ENCODE results near the gene KMT2E.

The KMT2E gene

GRCh38 chr7:105141068-105141467 lies 127.1 kb downstream of the KMT2E start:
- Histone ChIP-seq H3K9me3 (ENCODE audit: insufficient read depth, low read depth, low read length) (no peaks in the 10 kb centered on the region), H3K9ac (ENCODE audit: low read depth, low read length) (no peak overlapping the region), H3K27ac (ENCODE audit: low read length) (no peak overlapping the region)

GRCh38 chr7:105149827-105150226 lies 135.8 kb downstream of the KMT2E start:
- Histone ChIP-seq H3K36me3 (ENCODE audit: insufficient read depth, low read depth, low read length) (no peaks in the 10 kb centered on the region), H3K4me1 (ENCODE audit: insufficient read depth, low read length) (no peaks in the 10 kb centered on the region), H3K9me3 (ENCODE audit: insufficient read depth, low read depth, low read length) (no peaks in the 10 kb centered on the region), H3K4me3 (ENCODE audit: low read length) (no peak overlapping the region), H3K27me3 (ENCODE audit: insufficient read depth, low read length) (no peaks in the 10 kb centered on the region), H3K9ac (ENCODE audit: low read depth, low read length) (no peak overlapping the region), H3K27ac (ENCODE audit: low read length) (no peak overlapping the region)

More at GRCh38 chr7:105141068-105141467, 127.1 kb downstream of the KMT2E start:
- H3K4me1 ChIP-seq (ENCODE audit: insufficient read depth, low read length), result no peaks in the 10 kb centered on the region
- H3K4me3 ChIP-seq (ENCODE audit: low read length), result no peak overlapping the region
- H3K36me3 ChIP-seq (ENCODE audit: insufficient read depth, low read depth, low read length), result peaks cover 35% of the 10 kb centered on the region
- H3K27me3 ChIP-seq (ENCODE audit: insufficient read depth, low read length), result no peaks in the 10 kb centered on the region

GRCh38 chr7:105151152-105151551 lies 137.1 kb downstream of the KMT2E start:
- Histone ChIP-seq H3K9ac (ENCODE audit: low read depth, low read length) (no peak overlapping the region), H3K9me3 (ENCODE audit: insufficient read depth, low read depth, low read length) (no peaks in the 10 kb centered on the region), H3K36me3 (ENCODE audit: insufficient read depth, low read depth, low read length) (peaks cover 9% of the 10 kb centered on the region; the same call in 1 of the 2 replicates), H3K4me3 (ENCODE audit: low read length) (no peak overlapping the region), H3K4me1 (ENCODE audit: insufficient read depth, low read length) (no peaks in the 10 kb centered on the region), H3K27me3 (ENCODE audit: insufficient read depth, low read length) (no peaks in the 10 kb centered on the region), H3K27ac (ENCODE audit: low read length) (no peak overlapping the region)

- Histone ChIP-seq H3K9ac (ENCODE audit: low read depth, low read length) (no peak overlapping the region), H3K9me3 (ENCODE audit: insufficient read depth, low read depth, low read length) (no peaks in the 10 kb centered on the region), H3K36me3 (ENCODE audit: insufficient read depth, low read depth, low read length) (peaks cover 9% of the 10 kb centered on the region; the same call in 1 of the 2 replicates), H3K4me1 (ENCODE audit: insufficient read depth, low read length) (no peaks in the 10 kb centered on the region), H3K4me3 (ENCODE audit: low read length) (no peak overlapping the region), H3K27me3 (ENCODE audit: insufficient read depth, low read length) (no peaks in the 10 kb centered on the region), H3K27ac (ENCODE audit: low read length) (no peak overlapping the region)
These were observed 139.5 kb downstream of the KMT2E start for GRCh38 chr7:105153531-105153930.

- H3K9me3 ChIP-seq (ENCODE audit: insufficient read depth, low read depth, low read length), result no peaks in the 10 kb centered on the region
- no peaks in the 10 kb centered on the region for H3K4me1 ChIP-seq (ENCODE audit: insufficient read depth, low read length)
- no peak overlapping the region for H3K27ac ChIP-seq (ENCODE audit: low read length)
- H3K27me3 ChIP-seq (ENCODE audit: insufficient read depth, low read length), result no peaks in the 10 kb centered on the region
- peaks cover 9% of the 10 kb centered on the region; the same call in 1 of the 2 replicates for H3K36me3 ChIP-seq (ENCODE audit: insufficient read depth, low read depth, low read length)
- H3K4me3 ChIP-seq (ENCODE audit: low read length), result no peak overlapping the region
- no peak overlapping the region for H3K9ac ChIP-seq (ENCODE audit: low read depth, low read length)
These were observed 140.1 kb downstream of the KMT2E start for GRCh38 chr7:105154084-105154483.

- no peaks in the 10 kb centered on the region for H3K9me3 ChIP-seq (ENCODE audit: insufficient read depth, low read depth, low read length)
- peaks cover 9% of the 10 kb centered on the region; the same call in 1 of the 2 replicates for H3K36me3 ChIP-seq (ENCODE audit: insufficient read depth, low read depth, low read length)
- H3K4me3 ChIP-seq (ENCODE audit: low read length), result no peak overlapping the region
- H3K27ac ChIP-seq (ENCODE audit: low read length), result no peak overlapping the region
- no peaks in the 10 kb centered on the region for H3K27me3 ChIP-seq (ENCODE audit: insufficient read depth, low read length)
- no peak overlapping the region for H3K9ac ChIP-seq (ENCODE audit: low read depth, low read length)
- no peaks in the 10 kb centered on the region for H3K4me1 ChIP-seq (ENCODE audit: insufficient read depth, low read length)
These were observed 142.7 kb downstream of the KMT2E start for GRCh38 chr7:105156731-105157130.

GRCh38 chr7:105157278-105157677 lies 143.3 kb downstream of the KMT2E start:
- H3K9me3 ChIP-seq (ENCODE audit: insufficient read depth, low read depth, low read length), result no peaks in the 10 kb centered on the region
- peaks cover 9% of the 10 kb centered on the region; the same call in 1 of the 2 replicates for H3K36me3 ChIP-seq (ENCODE audit: insufficient read depth, low read depth, low read length)
- no peaks in the 10 kb centered on the region for H3K4me1 ChIP-seq (ENCODE audit: insufficient read depth, low read length)

GRCh38 chr7:105161366-105161765 lies 147.4 kb downstream of the KMT2E start:
- 0 out of 2 replicates have a peak, but pooled peaks cover 2% of the 10 kb centered on the region for H3K9me3 ChIP-seq (ENCODE audit: insufficient read depth, low read depth, low read length)
- H3K9ac ChIP-seq (ENCODE audit: low read depth, low read length), result no peak overlapping the region
- no peaks in the 10 kb centered on the region for H3K4me1 ChIP-seq (ENCODE audit: insufficient read depth, low read length)
- H3K27me3 ChIP-seq (ENCODE audit: insufficient read depth, low read length), result no peaks in the 10 kb centered on the region
- H3K36me3 ChIP-seq (ENCODE audit: insufficient read depth, low read depth, low read length), result peaks cover 14% of the 10 kb centered on the region
- H3K27ac ChIP-seq (ENCODE audit: low read length), result no peak overlapping the region
- no peak overlapping the region for H3K4me3 ChIP-seq (ENCODE audit: low read length)

More at GRCh38 chr7:105157278-105157677, 143.3 kb downstream of the KMT2E start:
- H3K27me3 ChIP-seq (ENCODE audit: insufficient read depth, low read length), result no peaks in the 10 kb centered on the region
- H3K27ac ChIP-seq (ENCODE audit: low read length), result no peak overlapping the region
- no peak overlapping the region for H3K4me3 ChIP-seq (ENCODE audit: low read length)
- H3K9ac ChIP-seq (ENCODE audit: low read depth, low read length), result no peak overlapping the region
